Esophagus squamous epithelium (tissue), 4 donors: ENCODE results near the gene CASS4.

ENCODE experiments used
- CTCF ChIP-seq, 6 experiments: fragments of 450-650 bp in 4 of 6; fragments of 200-600 bp in 2 of 6; sonication (generic) in 2 of 6; IDR thresholded peaks; one replicate each; pipeline ENCODE4 v1.5.1; 2016 to 2019; ENCODE audit warnings: antibody characterized with exemption in 6 of 6, mild to moderate bottlenecking in 4 of 6, moderate library complexity in 4 of 6
- POLR2A ChIP-seq, 4 donors: fragments of 450-650 bp; IDR thresholded peaks; one replicate each; pipeline ENCODE4 v1.6.1; 2017; ENCODE audit warnings: antibody characterized with exemption in 4 of 4, mild to moderate bottlenecking in 4 of 4, moderate library complexity in 3 of 4

DNA sequence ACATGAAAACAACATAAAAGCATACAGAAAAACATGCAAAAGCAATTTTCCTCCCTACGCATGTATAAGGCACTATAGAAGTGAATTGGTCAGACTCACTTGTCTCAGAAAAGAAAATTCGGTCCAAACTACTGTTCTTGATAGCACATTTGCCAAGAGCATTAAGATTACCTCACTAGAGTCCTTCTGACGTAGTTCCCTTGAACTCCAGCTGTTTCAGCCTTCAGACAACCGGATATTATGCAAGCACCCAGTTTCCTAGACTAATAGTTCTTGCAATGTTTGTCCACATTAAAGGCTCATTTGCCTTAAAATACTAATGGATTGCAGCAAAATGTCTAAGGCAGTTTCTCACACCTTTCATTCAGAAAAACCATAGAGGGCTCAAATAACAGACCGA lies 2.5 kb upstream of the CASS4 start:
- TF ChIP-seq POLR2A (IDR thresholded peaks at IDR 0.05) (no peak), CTCF (IDR thresholded peaks at IDR 0.05) (no peak)
